ENCODE data around the gene SLC37A2.

GRCh38 chr11:125070699-125071254 is 7.7 kb downstream of the SLC37A2 start:
- TF ChIP-seq CTCF (IDR thresholded peaks at IDR 0.05) (no peak), EP300 (IDR thresholded peaks at IDR 0.05) (peak; percentile 65 to 83), POLR2A (IDR thresholded peaks at IDR 0.05) (no peak)
